Measurements from ENCODE around the gene ACTN2.

DNA sequence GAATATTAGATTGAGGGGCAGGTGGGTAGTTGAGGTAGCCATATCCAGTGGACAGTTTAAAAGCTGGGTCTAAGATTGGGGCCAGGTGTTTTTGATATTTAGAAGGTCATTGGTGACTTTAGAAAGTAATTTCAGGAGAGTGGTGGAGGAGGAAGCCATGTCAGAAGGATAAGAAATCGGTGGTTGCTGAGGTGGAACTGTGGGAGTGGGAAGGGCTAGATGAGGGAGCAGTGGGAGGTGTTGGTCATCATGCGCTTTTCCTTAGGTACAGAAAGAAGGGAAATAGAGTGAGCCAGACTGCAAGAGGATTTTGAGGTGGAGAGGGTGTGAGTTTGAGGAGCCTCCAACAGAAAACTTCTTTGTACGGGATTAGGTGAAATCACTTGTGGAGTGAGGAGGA is 116.0 kb downstream of the ACTN2 start:
- TF ChIP-seq, protein P1, sequence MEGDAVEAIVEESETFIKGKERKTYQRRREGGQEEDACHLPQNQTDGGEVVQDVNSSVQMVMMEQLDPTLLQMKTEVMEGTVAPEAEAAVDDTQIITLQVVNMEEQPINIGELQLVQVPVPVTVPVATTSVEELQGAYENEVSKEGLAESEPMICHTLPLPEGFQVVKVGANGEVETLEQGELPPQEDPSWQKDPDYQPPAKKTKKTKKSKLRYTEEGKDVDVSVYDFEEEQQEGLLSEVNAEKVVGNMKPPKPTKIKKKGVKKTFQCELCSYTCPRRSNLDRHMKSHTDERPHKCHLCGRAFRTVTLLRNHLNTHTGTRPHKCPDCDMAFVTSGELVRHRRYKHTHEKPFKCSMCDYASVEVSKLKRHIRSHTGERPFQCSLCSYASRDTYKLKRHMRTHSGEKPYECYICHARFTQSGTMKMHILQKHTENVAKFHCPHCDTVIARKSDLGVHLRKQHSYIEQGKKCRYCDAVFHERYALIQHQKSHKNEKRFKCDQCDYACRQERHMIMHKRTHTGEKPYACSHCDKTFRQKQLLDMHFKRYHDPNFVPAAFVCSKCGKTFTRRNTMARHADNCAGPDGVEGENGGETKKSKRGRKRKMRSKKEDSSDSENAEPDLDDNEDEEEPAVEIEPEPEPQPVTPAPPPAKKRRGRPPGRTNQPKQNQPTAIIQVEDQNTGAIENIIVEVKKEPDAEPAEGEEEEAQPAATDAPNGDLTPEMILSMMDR (IDR thresholded peaks at IDR 0.05): no peak
- TF ChIP-seq POLR2A (IDR thresholded peaks at IDR 0.05): no peak

Data from testis (tissue), 2 donors.